GM18858 (cell line): ENCODE measurements around the gene TAS2R30.
"Not testable (repeated sequence)": the region's sequence is repeated elsewhere in the genome, so short reads cannot be mapped to it uniquely, and the experiment has no call there.

ENCODE experiments used
- ATAC-seq: cut with Tn5 transposase; IDR thresholded peaks from one replicate; pipeline ENCODE4 v1.9.1; 2021; ENCODE audit not compliant: unreplicated experiment

TAS2R30 gene

DNA sequence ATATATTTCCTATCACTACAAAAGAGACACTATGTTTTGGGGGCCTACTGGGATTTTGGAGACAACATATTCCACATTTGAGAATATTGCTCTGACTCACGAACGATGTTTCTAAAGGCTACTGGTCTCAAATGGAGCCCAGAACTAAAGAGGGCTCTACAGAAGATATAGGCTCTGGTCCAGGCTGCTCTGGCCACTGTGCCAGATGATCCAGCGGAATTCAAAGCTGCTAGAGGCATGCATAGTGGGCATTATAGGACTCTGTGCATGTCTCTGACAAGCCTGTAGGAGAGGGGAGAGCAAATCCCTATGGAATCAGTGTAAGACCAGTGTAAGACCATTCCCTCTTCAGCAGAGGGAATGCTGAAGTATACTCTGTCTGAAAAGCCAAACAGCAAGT lies 4.1 kb downstream of the TAS2R30 start:
- ATAC-seq = no peak

DNA sequence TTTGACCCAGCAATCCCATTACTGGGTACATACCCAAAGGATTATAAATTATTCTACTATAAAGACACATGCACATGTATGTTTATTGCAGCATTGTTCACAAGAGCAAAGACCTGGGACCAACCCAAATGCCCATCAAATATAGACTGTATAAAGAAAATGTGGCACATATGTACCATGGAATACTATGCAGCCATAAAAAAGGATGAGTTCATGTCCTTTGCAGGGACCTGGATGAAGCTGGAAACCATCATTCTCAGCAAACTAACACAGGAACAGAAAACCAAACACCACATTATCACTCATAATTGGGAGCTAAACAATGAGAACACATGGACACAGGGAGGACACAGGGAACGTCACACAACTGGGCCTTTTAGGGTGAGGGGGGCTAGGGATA lies 20.3 kb downstream of the TAS2R30 start:
- ATAC-seq = not testable (repeated sequence)

DNA sequence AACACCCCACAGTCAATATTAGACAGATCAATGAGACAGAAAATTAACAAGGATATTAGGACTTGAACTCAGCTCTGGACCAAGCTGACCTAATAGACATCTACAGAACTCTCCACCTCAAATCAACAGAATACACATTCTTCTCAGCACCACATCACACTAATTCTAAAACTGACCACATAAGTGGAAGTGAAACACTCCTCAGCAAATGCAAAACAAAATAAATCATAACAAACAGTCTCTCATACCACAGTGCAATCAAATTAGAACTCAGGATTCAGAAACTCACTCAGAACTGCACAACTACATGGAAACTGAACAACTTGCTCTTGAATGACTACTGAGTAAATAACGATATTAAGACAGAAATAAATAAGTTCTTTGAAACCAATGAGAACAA lies 23.2 kb downstream of the TAS2R30 start:
- not testable (repeated sequence) for ATAC-seq

DNA sequence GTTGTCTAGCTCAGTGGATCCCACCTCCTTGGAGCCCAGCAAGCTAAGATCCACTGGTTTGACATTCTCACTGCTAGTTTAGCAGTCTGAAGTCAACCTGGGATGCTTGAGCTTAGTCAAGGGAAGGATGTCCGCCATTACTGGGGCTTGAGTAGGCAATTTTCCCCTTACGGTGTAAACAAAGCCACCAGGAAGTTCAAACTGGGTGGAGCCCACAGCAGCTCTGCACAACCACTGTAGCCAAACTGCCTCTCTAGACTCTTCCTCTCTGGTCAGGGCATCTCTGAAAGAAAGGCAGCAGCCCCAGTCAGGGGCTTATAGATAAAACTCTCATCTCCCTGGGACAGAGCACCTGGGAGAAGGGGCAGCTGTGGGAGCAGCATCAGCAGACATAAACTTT lies 25.6 kb downstream of the TAS2R30 start:
- ATAC-seq = no peak

DNA sequence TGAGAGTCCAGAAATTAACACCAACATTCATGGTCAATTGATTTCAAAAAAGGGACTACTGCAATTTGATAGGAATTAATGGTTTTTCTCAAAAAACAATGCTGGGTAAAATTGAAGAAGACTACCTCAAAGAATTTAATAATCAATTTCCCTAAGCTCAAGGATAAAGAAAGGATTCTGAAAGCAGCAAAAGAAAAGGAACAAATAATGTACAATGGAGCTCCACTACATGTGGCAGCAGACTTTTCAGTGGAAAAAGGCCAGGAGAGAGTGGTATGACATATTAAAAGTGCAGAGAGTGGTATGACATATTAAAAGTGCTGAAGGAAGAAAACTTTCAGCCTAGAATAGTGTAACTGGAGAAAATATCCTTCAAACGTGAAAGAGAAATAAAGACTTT lies 26.7 kb downstream of the TAS2R30 start:
- ATAC-seq = no peak

DNA sequence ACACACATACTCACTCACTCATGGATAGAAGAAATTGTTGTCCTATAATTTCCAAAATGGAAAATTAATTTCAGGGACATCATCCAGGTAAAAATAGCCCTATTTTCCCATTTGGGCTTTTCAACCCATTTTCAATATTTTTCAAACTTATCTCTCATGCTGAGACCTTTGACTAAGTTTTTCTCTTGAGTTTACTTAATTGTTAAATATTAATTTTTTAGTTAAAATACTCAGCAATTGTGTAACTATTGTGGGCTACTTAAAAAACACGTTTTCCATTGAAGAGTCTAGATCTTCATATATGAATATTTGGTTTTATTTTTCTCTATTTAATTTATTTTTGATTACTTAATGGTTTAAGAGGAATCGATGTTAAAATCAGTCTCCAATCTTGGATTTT lies 28.2 kb downstream of the TAS2R30 start:
- ATAC-seq = no peak

DNA sequence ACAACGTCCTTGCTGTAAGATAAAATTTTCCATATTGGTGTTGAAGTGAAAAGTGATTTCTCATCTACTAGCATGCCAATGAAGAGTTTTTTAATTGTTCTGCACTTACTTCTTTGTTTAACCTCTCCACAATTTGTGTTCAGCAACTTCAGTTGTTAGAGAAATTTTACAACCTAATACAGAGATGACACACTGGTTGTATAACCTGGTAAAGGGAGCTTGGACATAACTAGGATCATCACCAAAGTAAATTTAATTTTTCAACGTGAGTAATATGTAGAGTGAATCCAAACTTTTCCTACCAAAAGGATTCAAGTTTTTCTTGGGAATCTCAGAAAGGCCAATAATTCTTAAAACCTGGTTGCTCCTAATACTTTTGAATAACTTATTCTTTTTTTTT lies 28.9 kb downstream of the TAS2R30 start:
- no peak for ATAC-seq

DNA sequence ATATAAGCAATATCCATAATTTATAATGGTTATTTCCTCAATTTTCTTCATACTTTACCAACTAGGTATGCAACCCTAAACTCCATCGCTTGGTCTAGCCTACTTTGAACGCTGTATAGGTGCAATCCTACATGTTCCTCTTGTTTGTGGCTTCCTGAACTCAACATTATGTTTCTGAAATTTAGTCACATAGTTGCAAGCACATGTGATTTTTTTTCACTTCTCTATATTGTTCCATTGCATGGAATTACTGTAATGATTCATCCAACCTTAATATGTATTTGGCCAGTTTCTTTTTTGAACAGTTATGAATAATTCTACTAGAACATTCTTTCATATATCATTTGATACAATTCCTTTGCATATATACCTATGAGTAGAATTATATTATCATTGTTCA lies 39.5 kb downstream of the TAS2R30 start:
- ATAC-seq = peak; percentile 55

DNA sequence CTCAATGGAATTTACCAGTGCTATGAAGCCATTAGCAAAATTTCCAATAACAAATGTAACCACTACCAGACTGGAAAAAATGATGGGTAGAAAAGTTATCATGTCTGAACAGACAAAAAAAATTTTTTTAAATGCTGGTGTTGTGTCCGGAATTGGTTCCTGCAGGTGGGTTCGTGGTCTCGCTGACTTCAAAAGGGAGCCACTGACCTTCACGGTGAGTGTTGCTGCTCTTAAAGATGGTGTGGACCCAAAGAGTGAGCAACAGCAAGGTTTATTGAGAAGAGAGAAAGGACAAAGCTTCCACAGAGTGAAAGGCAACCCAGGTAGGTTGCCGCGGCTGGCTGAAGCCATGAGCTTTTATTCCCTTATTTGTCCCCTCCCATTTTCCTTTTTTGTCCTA lies 42.3 kb downstream of the TAS2R30 start, which contains the start of gene TAS2R43:
Gene TAS2R43, minus strand, starts transcription at position 186 of the 400 bp plus-strand sequence. Its CDS starts 84 bp downstream, at position 102.
- no peak for ATAC-seq

DNA sequence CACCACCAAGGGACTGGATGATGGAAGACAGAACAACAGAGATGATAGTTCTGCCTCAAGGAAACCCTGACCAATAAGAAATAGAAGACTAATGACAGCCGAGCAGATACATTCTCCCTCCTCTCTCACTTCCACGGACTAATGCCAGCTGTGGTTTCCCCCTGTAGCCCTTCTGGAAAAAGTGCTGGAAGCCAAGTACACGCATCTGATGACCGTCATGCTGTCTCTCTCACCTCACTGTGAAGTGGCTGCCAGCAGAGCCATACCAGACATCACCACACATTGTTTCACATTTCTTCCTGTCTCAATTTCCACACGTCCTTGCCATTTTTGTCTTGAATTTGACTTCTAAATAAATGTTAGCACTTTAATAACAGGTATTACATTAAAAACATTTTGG lies 45.2 kb downstream of the TAS2R30 start:
- no peak for ATAC-seq

DNA sequence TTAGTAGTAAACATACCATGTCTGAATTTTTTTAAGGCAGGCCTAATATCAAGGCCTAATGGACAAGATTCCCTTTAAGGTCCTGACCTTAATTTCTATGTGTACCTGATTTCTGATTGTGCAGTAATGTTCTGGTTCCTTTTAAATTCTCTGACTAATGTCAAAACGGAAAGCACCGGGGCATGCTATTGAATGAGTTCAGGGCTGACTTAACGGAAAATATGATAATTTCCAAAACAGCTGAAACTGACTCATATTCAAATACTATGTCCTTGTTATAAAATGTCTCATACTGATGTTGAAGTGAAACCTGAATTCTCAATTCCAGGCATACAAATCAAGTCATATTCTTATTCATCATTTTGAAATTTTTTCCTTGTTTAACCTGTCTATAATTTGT lies 49.0 kb downstream of the TAS2R30 start:
- peak; percentile 79 for ATAC-seq
